ENCODE data around the gene NFAT5. TPM values are rescaled to one million over a fixed set of nuclear protein-coding genes. Genes with fewer than 3 reads are reported as not detected.
"Not testable (repeated sequence)": the region's sequence is repeated elsewhere in the genome, so short reads cannot be mapped to it uniquely, and the experiment has no call there.

The NFAT5 gene
- total and polyA plus RNA-seq, 3 donors from 2014 or later = 20.5 to 101 (median 72.4) TPM

GRCh38 chr16:69581297-69581696, 15.5 kb downstream of the NFAT5 start:
- Histone ChIP-seq H3K9me3 (no peaks in the 10 kb centered on the region), H3K4me1 (no peaks in the 10 kb centered on the region), H3K27me3 (no peaks in the 10 kb centered on the region), H3K27ac (no peak overlapping the region), H3K4me3 (no peak overlapping the region), H3K36me3 (ENCODE audit: low read depth, missing control alignments) (no peaks in the 10 kb centered on the region)
- no peak for DNase-seq
- no peak for TF ChIP-seq POLR2A (IDR thresholded peaks at IDR 0.05)
- TF ChIP-seq, protein P1, sequence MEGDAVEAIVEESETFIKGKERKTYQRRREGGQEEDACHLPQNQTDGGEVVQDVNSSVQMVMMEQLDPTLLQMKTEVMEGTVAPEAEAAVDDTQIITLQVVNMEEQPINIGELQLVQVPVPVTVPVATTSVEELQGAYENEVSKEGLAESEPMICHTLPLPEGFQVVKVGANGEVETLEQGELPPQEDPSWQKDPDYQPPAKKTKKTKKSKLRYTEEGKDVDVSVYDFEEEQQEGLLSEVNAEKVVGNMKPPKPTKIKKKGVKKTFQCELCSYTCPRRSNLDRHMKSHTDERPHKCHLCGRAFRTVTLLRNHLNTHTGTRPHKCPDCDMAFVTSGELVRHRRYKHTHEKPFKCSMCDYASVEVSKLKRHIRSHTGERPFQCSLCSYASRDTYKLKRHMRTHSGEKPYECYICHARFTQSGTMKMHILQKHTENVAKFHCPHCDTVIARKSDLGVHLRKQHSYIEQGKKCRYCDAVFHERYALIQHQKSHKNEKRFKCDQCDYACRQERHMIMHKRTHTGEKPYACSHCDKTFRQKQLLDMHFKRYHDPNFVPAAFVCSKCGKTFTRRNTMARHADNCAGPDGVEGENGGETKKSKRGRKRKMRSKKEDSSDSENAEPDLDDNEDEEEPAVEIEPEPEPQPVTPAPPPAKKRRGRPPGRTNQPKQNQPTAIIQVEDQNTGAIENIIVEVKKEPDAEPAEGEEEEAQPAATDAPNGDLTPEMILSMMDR (IDR thresholded peaks at IDR 0.05) = no peak
- intact Hi-C loops (cut with DNase I; ENCODE audit: low total_unique reads) = no loop called here

DNA sequence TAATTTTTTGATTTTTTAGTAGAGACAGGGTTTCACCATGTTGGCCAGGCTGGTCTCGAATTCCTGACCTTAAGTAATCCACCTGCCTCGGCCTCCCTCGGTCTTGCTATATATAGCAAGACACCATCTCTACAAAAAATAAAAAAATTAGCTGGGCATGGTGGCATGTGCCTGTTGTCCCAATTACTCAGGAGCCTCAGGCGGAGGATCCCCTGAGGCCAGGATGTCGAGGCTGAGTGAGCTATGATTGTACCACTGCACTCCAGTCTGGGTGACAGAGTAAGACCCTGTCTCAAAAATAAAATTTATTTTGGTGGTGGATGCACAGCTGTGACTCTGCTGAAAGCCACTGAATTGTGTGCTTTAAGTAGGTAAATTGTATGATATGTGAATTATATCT, 18.7 kb downstream of the NFAT5 start:
- 86 to 97% methylated on average over 5 of the region's 5 CpGs for WGBS, 2 donors
- H3K4me1 ChIP-seq; H3K27ac ChIP-seq; intact Hi-C loops (cut with DNase I; ENCODE audit: low total_unique reads); H3K27me3 ChIP-seq; H3K4me3 ChIP-seq; H3K36me3 ChIP-seq (ENCODE audit: low read depth, missing control alignments); H3K9me3 ChIP-seq; DNase-seq: not testable (repeated sequence)

DNA sequence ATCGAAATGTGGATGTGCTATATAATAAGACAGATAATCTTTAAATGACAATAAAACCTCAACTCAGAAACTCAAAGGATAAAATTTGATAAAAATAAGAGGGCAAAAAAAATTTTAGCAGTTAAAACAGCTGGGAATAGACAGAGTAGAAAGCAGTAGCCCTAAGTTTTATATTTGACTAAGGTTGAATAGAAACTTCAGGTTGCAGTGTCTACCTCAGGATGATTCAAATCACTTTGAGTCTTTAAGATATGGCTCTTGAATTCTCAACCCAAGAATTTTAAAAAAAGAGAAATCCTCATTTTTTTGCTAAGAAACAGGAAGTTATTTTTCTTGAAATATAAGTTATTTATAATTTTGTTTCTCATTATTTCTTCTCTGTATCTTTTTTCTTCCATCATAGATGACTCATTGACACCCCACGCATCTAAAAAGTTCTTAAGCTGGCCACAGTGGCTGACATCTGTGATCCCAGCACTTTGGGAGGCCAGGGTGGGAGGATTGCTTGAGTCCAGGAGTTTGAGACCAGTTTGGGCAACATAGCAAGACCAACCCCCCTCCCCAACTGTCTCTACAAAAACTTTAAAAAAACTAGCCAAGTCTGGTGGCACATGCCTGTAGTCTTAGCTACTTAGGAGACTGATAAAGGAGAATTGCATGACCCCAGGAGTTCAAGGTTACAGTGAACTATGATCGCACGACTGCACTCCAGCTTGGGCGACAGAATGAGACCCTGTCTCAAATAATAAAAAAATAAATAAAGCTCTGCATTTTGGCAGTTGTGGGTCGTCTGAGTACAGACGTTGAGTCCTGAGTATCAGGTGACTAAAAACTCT, 23.9 kb downstream of the NFAT5 start:
- H3K36me3 ChIP-seq (ENCODE audit: low read depth, missing control alignments) = no peaks in the 10 kb centered on the region
- TF ChIP-seq POLR2A (IDR thresholded peaks at IDR 0.05) = no peak
- TF ChIP-seq, protein P1 (IDR thresholded peaks at IDR 0.05) = no peak

DNA sequence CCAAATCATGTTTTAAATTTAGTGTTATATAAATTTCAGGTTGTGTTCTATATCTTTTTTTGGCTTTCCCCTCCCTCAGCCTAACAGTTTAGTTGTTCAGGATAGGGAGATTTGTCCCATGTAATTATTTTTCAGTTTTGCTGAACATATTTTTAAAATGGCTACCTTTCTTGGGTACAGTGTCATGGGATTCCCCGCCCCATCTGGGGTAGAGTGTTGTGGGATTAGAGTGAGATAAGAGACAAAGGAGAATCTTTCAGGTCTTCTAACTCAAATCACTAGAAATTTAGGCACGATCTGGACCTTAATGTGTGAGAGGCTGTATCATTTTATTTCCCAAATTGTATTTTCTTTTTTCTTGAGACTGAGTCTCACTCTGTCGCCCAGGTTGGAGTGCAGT, 24.8 kb downstream of the NFAT5 start:
- Histone ChIP-seq H3K4me3 (no peak overlapping the region), H3K9me3 (no peaks in the 10 kb centered on the region), H3K27ac (no peak overlapping the region), H3K4me1 (peaks cover 6% of the 10 kb centered on the region), H3K36me3 (ENCODE audit: low read depth, missing control alignments) (no peaks in the 10 kb centered on the region), H3K27me3 (no peaks in the 10 kb centered on the region)
- no peak for DNase-seq
- TF ChIP-seq, protein P1 (IDR thresholded peaks at IDR 0.05) = no peak
- TF ChIP-seq POLR2A (IDR thresholded peaks at IDR 0.05) = no peak
- intact Hi-C loops (cut with DNase I; ENCODE audit: low total_unique reads) = no loop called here
- 84 to 88% methylated on average over 3 of the region's 3 CpGs for WGBS, 2 donors

More for the DNA sequence above, 23.9 kb downstream of the NFAT5 start:
- peaks cover 6% of the 10 kb centered on the region for H3K4me1 ChIP-seq
- no peaks in the 10 kb centered on the region for H3K27me3 ChIP-seq
- intact Hi-C loops (cut with DNase I; ENCODE audit: low total_unique reads) = no loop called here
- no peak overlapping the region for H3K27ac ChIP-seq
- H3K4me3 ChIP-seq = no peak overlapping the region
- WGBS, 2 donors = 48 to 53% methylated on average over 7 of the region's 7 CpGs
- H3K9me3 ChIP-seq = no peaks in the 10 kb centered on the region
- no peak for DNase-seq

DNA sequence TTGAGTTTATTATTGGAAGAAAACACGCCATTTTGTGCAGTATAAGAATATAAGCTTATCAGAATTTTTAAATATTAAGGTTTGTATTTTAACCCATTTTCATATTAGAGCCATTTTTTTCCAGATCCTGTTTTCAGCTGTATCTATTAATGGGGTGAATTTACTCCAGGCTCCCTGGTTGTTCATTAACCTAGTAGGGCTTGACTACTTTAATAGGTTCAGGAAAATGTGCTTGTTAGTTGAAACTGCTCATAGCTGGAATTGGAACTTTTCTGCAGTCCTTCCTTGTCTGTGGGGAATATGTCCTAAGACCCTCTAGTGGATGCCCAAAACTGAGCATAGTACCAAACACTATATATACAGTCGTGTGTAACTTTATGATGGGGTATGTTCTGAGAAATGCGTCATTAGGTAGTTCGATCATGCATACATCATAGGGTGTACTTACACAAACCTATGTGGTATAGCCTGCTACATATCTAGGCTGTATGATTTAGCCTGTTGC, 28.0 kb downstream of the NFAT5 start:
- Histone ChIP-seq H3K27me3 (no peaks in the 10 kb centered on the region), H3K4me1 (peaks cover 6% of the 10 kb centered on the region), H3K9me3 (no peaks in the 10 kb centered on the region), H3K36me3 (ENCODE audit: low read depth, missing control alignments) (no peaks in the 10 kb centered on the region), H3K27ac (no peak overlapping the region), H3K4me3 (no peak overlapping the region)
- DNase-seq = no peak
- WGBS, 2 donors = 93 to 98% methylated on average over 4 of the region's 4 CpGs
- intact Hi-C loops (cut with DNase I; ENCODE audit: low total_unique reads) = no loop called here
- TF ChIP-seq POLR2A (IDR thresholded peaks at IDR 0.05) = no peak
- TF ChIP-seq, protein P1 (IDR thresholded peaks at IDR 0.05) = no peak

Measured in testis (tissue), 3 donors.